HepG2 (cell line): ENCODE measurements around the gene PRRC2A. TPM values are rescaled to one million over a fixed set of nuclear protein-coding genes. Genes with fewer than 3 reads are reported as not detected.

Experiments used
- ATAC-seq: fragments of 200-7000 bp; cut with Tn5 transposase; 3 replicates; pipeline ENCODE4 v1.9.1; 2020; ENCODE audit warnings: mild to moderate bottlenecking, moderate library complexity
- BruUV-seq: library from RNA; stranded (reverse); fragments of 400-500 nt; replicated peaks from 2 replicates; lab custom pipeline; 2021; lab: Mats Ljungman, UMichigan
- CTCF ChIA-PET: fragments of 300-600 bp; formaldehyde crosslinking; extraction: SDS; loops from one replicate; lab custom pipeline; 2021; ENCODE audit warnings: low total read pairs, inconsistent platforms, low intra/inter-chr PET ratio; lab: Yijun Ruan, JAX
- POLR2A ChIA-PET: fragments of 350-600 bp; sonication (Branson Sonifier 250); formaldehyde crosslinking; loops from one replicate; lab custom pipeline; 2020; ENCODE audit warnings: antibody characterized with exemption, inconsistent platforms; lab: Yijun Ruan, JAX
- DNase-seq: peaks from one replicate; pipeline ENCODE4 v3.0.0-alpha.2; 2015; ENCODE audit warnings: low spot score
- FAIRE-seq: peaks from 3 replicates; lab custom pipeline; 2011; peaks lifted over from hg19 to GRCh38; lab: Jason Lieb, UNC
- H2AFZ ChIP-seq: one replicate; pipeline ENCODE4 v1.6.1; 2011; ENCODE audit warnings: low read length, inconsistent platforms
- H3K27ac ChIP-seq: fragments of 300-600 bp; 3 replicates; pipeline ENCODE4 v1.8.0; 2011; ENCODE audit warnings: mixed run types, mild to moderate bottlenecking, mixed read lengths, low read length, inconsistent platforms; ENCODE audit not compliant: insufficient read depth; ENCODE audit errors: extremely low read length
- H3K27me3 ChIP-seq, 2 experiments: fragments of 200-600 bp in 1 of 2; 2 replicates in 1 of 2; 3 replicates in 1 of 2; pipeline versions ENCODE4 v1.6.0 to v1.8.0; 2011; ENCODE audit warnings: low read length in 2 of 2, mild to moderate bottlenecking in 2 of 2, moderate library complexity in 2 of 2, inconsistent platforms in 1 of 2; ENCODE audit not compliant: insufficient read depth in 2 of 2, control insufficient read depth in 1 of 2
- H3K36me3 ChIP-seq, 2 experiments: fragments of 200-600 bp in 1 of 2; replicated peaks in 1 of 2; 2 replicates in 1 of 2; 3 replicates in 1 of 2; pipeline versions ENCODE4 v1.5.1 to v1.8.0; 2011; ENCODE audit warnings: low read length in 2 of 2, inconsistent platforms in 1 of 2; ENCODE audit not compliant: insufficient read depth in 2 of 2, control insufficient read depth in 1 of 2
- H3K4me1 ChIP-seq: 2 replicates; pipeline ENCODE4 v1.5.1; 2012; ENCODE audit warnings: low read length, inconsistent platforms; ENCODE audit not compliant: insufficient read depth
- H3K4me2 ChIP-seq: 2 replicates; pipeline ENCODE4 v1.6.0; 2011; ENCODE audit warnings: low read depth, low read length, inconsistent platforms
- H3K4me3 ChIP-seq, 3 experiments: fragments of 200-600 bp in 1 of 3; sonication (generic), shearing (Covaris generic) in 1 of 3; replicated peaks in 1 of 3; 2 replicates each; pipeline ENCODE4 v1.5.1; 2011 to 2016; ENCODE audit warnings: low read length in 3 of 3, inconsistent platforms in 2 of 3, low read depth in 2 of 3, mild to moderate bottlenecking in 2 of 3, control low read depth in 1 of 3, mixed read lengths in 1 of 3; ENCODE audit not compliant: insufficient read depth in 1 of 3
- H3K79me2 ChIP-seq: one replicate; pipeline ENCODE4 v1.6.1; 2011; ENCODE audit warnings: low read length, inconsistent platforms; ENCODE audit not compliant: insufficient read depth
- H3K9ac ChIP-seq: 2 replicates; pipeline ENCODE4 v1.6.0; 2011; ENCODE audit warnings: mild to moderate bottlenecking, low read depth, low read length, inconsistent platforms; ENCODE audit not compliant: insufficient read depth
- H3K9me3 ChIP-seq: 2 replicates; pipeline ENCODE4 v1.5.1; 2012; ENCODE audit warnings: mild to moderate bottlenecking, low read length
- H4K20me1 ChIP-seq: 2 replicates; pipeline ENCODE4 v1.6.0; 2011; ENCODE audit warnings: inconsistent platforms, mild to moderate bottlenecking, low read length, moderate library complexity; ENCODE audit not compliant: insufficient read depth
- CBFB ChIP-seq: sonication (generic); formaldehyde crosslinking; IDR thresholded peaks from 2 replicates; pipeline ENCODE4 v1.4.0; 2020; ENCODE audit warnings: missing genetic modification reagents
- DNMT1 ChIP-seq: sonication (generic); formaldehyde crosslinking; IDR thresholded peaks from 2 replicates; pipeline ENCODE4 v1.5.1; 2020; ENCODE audit warnings: mild to moderate bottlenecking, missing genetic modification reagents
- HNRNPL ChIP-seq: fragments of 200-400 bp; formaldehyde crosslinking; IDR thresholded peaks from 2 replicates; pipeline ENCODE4 v1.6.1; 2017; ENCODE audit warnings: mild to moderate bottlenecking, low read depth, low read length
- NCOA1 ChIP-seq: sonication (generic); formaldehyde crosslinking; IDR thresholded peaks from 2 replicates; pipeline ENCODE4 v1.9.0; 2021; ENCODE audit warnings: missing genetic modification reagents
- NFYC ChIP-seq: IDR thresholded peaks from 2 replicates; pipeline ENCODE4 v1.6.1; 2016; ENCODE audit warnings: missing genetic modification reagents, missing compliant biosample characterization
- POLR2AphosphoS5 ChIP-seq: IDR thresholded peaks from 2 replicates; pipeline ENCODE4 v1.6.1; 2012; ENCODE audit warnings: low read depth, low read length
- RBFOX2 ChIP-seq: fragments of 200-400 bp; formaldehyde crosslinking; IDR thresholded peaks from 2 replicates; pipeline ENCODE4 v1.6.1; 2017; ENCODE audit warnings: low read depth, mild to moderate bottlenecking, low read length
- RBM22 ChIP-seq: fragments of 200-400 bp; formaldehyde crosslinking; optimal IDR thresholded peaks from 2 replicates; pipeline ENCODE3; 2017; ENCODE audit warnings: mild to moderate bottlenecking, low read length, moderate library complexity
- RBM39 ChIP-seq: fragments of 200-400 bp; formaldehyde crosslinking; IDR thresholded peaks from one replicate; pipeline ENCODE4 v1.6.1; 2018; ENCODE audit warnings: antibody characterized with exemption, mild to moderate bottlenecking, low read depth, low read length; ENCODE audit not compliant: poor library complexity, severe bottlenecking
- SPEN ChIP-seq: sonication (generic); formaldehyde crosslinking; IDR thresholded peaks from 2 replicates; pipeline ENCODE4 v1.5.1; 2020; ENCODE audit warnings: low read depth, mild to moderate bottlenecking, missing genetic modification reagents
- ZEB1 ChIP-seq: IDR thresholded peaks from 2 replicates; pipeline ENCODE4 v1.6.1; 2012; ENCODE audit warnings: mild to moderate bottlenecking, low read depth, inconsistent platforms; ENCODE audit not compliant: insufficient replicate concordance
- ZGPAT ChIP-seq: IDR thresholded peaks from 2 replicates; pipeline ENCODE4 v1.6.1; 2016; ENCODE audit warnings: mild to moderate bottlenecking
- ZNF235 ChIP-seq: sonication (generic); formaldehyde crosslinking; IDR thresholded peaks from 2 replicates; pipeline ENCODE4 v1.8.1; 2023; ENCODE audit warnings: mild to moderate bottlenecking, missing genetic modification reagents, borderline replicate concordance
- ZNF274 ChIP-seq: sonication (generic); formaldehyde crosslinking; IDR thresholded peaks from 2 replicates; pipeline ENCODE4 v1.5.1; 2020; ENCODE audit warnings: mild to moderate bottlenecking, missing genetic modification reagents
- ZNF724P ChIP-seq: sonication (generic); formaldehyde crosslinking; IDR thresholded peaks from 2 replicates; pipeline ENCODE4 v1.8.0; 2022; ENCODE audit warnings: missing genetic modification reagents, borderline replicate concordance
- ZNF777 ChIP-seq: sonication (generic); formaldehyde crosslinking; IDR thresholded peaks from 2 replicates; pipeline ENCODE4 v1.4.0; 2020; ENCODE audit warnings: missing genetic modification reagents
- ZNF816 ChIP-seq: sonication (generic); formaldehyde crosslinking; IDR thresholded peaks from 2 replicates; pipeline ENCODE4 v1.8.0; 2022; ENCODE audit warnings: missing genetic modification reagents, mild to moderate bottlenecking, borderline replicate concordance
- ZSCAN25 ChIP-seq: sonication (generic); formaldehyde crosslinking; IDR thresholded peaks from 2 replicates; pipeline ENCODE4 v1.8.0; 2022; ENCODE audit warnings: mild to moderate bottlenecking, missing genetic modification reagents
- WGBS: methylation state at CpG from one replicate; pipeline ENCODE4 v1.1.6; 2017; ENCODE audit warnings: low lambda C conversion rate; 5-methylcytosine and 5-hydroxymethylcytosine counted together
- in situ Hi-C: cut with HindIII; loops from 2 replicates; pipeline ENCODE4 v1.10.0; 2017; ENCODE audit warnings: low pct_unique_long_range_greater_than_20kb; ENCODE audit not compliant: extremely low pct_ligation_motif_present
- intact Hi-C: fragments of 100-400 bp; cut with micrococcal nuclease; formaldehyde crosslinking; loops from one replicate; pipeline ENCODE4 v1.10.0; 2022; ENCODE audit not compliant: unreplicated experiment
- polyA plus RNA-seq, 8 experiments: library from polyadenylated mRNA; depleted of rRNA in 3 of 8; stranded (reverse) in 7 of 8; unstranded in 1 of 8; fragments of >200 nt; fragmentation: Illumina TruSeq in 4 of 8; extraction: Trizol in 4 of 8; gene quantifications; 2 replicates each; pipeline versions ENCODE4 v1.2.1 to v1.2.3, GENCODE V29; 2011 to 2016; ENCODE audit warnings: low read depth in 4 of 8, missing spikeins in 1 of 8, mixed read lengths in 1 of 8; ENCODE audit not compliant: insufficient read depth in 1 of 8
- total RNA-seq, 5 experiments: library from RNA; depleted of rRNA; stranded (reverse); fragments of >200 nt; fragmentation: Illumina TruSeq; extraction: Trizol; gene quantifications; 2 replicates each; pipeline ENCODE4 v1.2.3, GENCODE V29; 2016; ENCODE audit warnings: low read depth in 1 of 5
- TF ChIP-seq, protein P1 (sequence below): sonication (generic); formaldehyde crosslinking; IDR thresholded peaks from 2 replicates; pipeline ENCODE4 v1.4.0; 2020; ENCODE audit warnings: missing genetic modification reagents, low read depth, mild to moderate bottlenecking, borderline replicate concordance

PRRC2A gene
- total and polyA plus RNA-seq, 2 of the 13 experiments (the other 11 are each of a cell fraction or from before 2014, with no cell fraction given) = 38.9 to 47.4 TPM

DNA sequence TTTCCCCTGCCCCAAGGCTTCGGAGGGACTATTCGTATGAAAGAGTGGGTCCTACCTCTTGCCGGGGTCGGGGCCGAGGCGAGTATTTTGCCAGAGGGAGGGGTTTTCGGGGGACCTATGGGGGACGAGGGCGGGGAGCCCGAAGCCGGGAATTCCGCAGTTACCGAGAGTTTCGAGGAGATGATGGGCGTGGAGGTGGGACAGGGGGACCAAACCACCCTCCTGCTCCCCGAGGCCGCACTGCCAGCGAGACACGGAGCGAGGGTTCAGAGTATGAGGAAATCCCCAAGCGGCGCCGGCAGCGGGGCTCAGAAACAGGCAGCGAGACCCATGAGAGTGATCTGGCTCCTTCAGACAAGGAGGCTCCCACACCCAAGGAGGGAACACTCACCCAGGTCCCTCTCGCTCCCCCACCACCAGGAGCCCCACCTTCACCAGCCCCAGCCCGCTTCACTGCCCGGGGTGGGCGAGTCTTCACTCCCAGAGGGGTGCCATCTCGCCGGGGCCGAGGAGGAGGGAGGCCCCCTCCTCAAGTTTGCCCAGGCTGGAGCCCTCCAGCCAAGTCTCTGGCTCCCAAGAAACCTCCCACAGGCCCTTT, 11.3 kb downstream of the PRRC2A start:
- no peaks in the 10 kb centered on the region for H3K79me2 ChIP-seq

GRCh38 chr6:31632279-31632946, 11.9 kb downstream of the PRRC2A start:
- Histone ChIP-seq H3K79me2 (no peaks in the 10 kb centered on the region), H3K9ac (no peak overlapping the region), H3K4me2 (no peak overlapping the region), H3K27me3 (no peaks in the 10 kb centered on the region), H3K4me3 (no peak overlapping the region), H4K20me1 (no peaks in the 10 kb centered on the region), H3K9me3 (no peaks in the 10 kb centered on the region), H3K27ac (no peak overlapping the region), H3K36me3 (peaks cover 70 to 99% of the 10 kb centered on the region in 2 experiments), H3K4me1 (no peaks in the 10 kb centered on the region), H2AFZ (no peak overlapping the region)
- FAIRE-seq = no peak
- intact Hi-C loops (no loop called here), in situ Hi-C loops (no loop called here)
- ChIA-PET CTCF (no interaction called here), POLR2A (interaction anchor here (0.6 to 2.4 kb wide), 4 partner anchors 11 to 201 kb away, joined by 4 to 9 read pairs (median 5); partner anchors contain the start of genes C6orf47 and PRRC2A)
- BruUV-seq = no TSS peak
- no peak for DNase-seq
- no peak for ATAC-seq
- WGBS = 97% methylated on average over 26 of the region's 26 CpGs
- TF ChIP-seq RBM22 (peak; percentile 19), NFYC (CRISPR knock-in tag) (no peak), ZNF274 (CRISPR knock-in tag) (peak; percentile 66; the same call in 1 of the 2 replicates), ZNF777 (CRISPR knock-in tag) (no peak), ZEB1 (no peak), ZSCAN25 (no peak), ZGPAT (no peak), RBFOX2 (peak; percentile 50; the same call in 1 of the 2 replicates), ZNF235 (CRISPR knock-in tag) (no peak), ZNF816 (CRISPR knock-in tag) (no peak), SPEN (CRISPR knock-in tag) (0 out of 2 replicates have a peak, but pooled peaks have one; percentile 10), DNMT1 (CRISPR knock-in tag) (no peak)

More for the DNA sequence above, 11.3 kb downstream of the PRRC2A start:
- BruUV-seq = no TSS peak
- Histone ChIP-seq H3K36me3 (peaks cover 72 to 100% of the 10 kb centered on the region in 2 experiments), H3K4me2 (no peak overlapping the region), H3K9me3 (no peaks in the 10 kb centered on the region), H3K4me1 (no peaks in the 10 kb centered on the region), H3K27me3 (no peaks in the 10 kb centered on the region), H3K4me3 (no peak overlapping the region), H4K20me1 (no peaks in the 10 kb centered on the region)
- WGBS = 98% methylated on average over 31 of the region's 32 CpGs
- FAIRE-seq = no peak
- TF ChIP-seq, protein P1, sequence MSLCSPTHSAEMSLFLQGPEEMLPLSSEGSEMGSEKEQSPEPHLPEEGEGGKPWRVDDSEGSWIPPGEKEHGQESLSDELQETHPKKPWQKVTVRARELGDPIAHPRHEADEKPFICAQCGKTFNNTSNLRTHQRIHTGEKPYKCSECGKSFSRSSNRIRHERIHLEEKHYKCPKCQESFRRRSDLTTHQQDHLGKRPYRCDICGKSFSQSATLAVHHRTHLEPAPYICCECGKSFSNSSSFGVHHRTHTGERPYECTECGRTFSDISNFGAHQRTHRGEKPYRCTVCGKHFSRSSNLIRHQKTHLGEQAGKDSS (CRISPR knock-in tag) = no peak
- TF ChIP-seq NCOA1 (no peak), ZNF724P (CRISPR knock-in tag) (no peak), RBFOX2 (peak; percentile 67), POLR2AphosphoS5 (peak; percentile 19; the same call in 1 of the 2 replicates), CBFB (CRISPR knock-in tag) (no peak), HNRNPL (0 out of 2 replicates have a peak, but pooled peaks have one; percentile 15), RBM39 (peak; percentile 5)
- TF ChIP-seq, all 625 proteins: peak for 4
- intact Hi-C loops = no loop called here
- H3K9ac ChIP-seq = no peak overlapping the region
- ChIA-PET CTCF (no interaction called here), POLR2A (interaction anchor here (1.5 kb wide), 1 partner anchor 11 kb away, joined by 4 read pairs; the partner anchor contains the start of gene PRRC2A)
- H2AFZ ChIP-seq = no peak overlapping the region
- in situ Hi-C loops = no loop called here
- no peak overlapping the region for H3K27ac ChIP-seq
- ATAC-seq (no peak; the same call in 2 of the 3 replicates), DNase-seq (no peak)
